Nucleus accumbens (tissue), 56 donors: ENCODE measurements around the gene LYPD5.
"Not testable (repeated sequence)": the region's sequence is repeated elsewhere in the genome, so short reads cannot be mapped to it uniquely, and the experiment has no call there.

ENCODE experiments used
- DNase-seq, 56 donors: peaks; one replicate each; lab custom pipeline; 2025; lab: John Stamatoyannopoulos, UW

LYPD5 gene

DNA sequence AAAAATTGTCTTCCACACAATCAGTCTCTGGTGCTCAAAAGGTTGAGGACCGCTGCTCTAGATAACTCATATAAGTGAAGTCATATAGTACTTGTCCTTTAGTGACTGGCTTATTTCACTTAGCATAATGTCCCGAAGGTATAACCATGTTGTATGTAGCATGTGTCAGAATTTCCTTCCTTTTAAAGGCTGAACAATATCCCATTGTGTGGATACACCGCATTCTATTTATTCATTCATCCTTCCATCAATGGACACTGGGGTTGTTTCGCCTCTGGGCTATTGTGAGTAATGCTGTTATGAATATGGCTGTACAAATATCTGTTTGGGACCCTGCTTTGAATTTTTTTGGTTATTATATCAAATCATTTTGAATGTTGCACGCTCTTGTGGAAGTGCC is 4.6 kb upstream of the LYPD5 start:
- no peak for DNase-seq

GRCh38 chr19:43806401-43806800 is 4.2 kb upstream of the LYPD5 start:
- DNase-seq, result not testable (repeated sequence)

DNA sequence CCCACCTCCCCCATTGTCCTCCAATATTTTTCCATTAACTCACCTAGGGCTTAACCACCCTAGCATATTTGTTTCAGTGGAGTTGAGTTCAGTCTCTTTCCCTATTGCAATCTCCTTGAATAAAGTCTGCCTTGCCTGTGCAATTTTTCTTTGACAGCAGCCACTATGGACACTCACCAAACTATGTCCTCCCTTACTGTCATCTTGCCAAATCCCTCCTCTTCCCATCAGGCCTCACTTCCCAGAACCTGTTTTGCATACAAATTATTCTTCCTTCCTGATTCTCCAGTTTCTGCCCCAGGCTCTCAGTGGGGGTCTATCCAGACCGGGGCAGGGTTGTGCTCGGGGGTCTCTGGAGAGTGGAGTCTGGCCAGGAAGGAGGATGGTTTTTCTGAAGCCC is 2.2 kb upstream of the LYPD5 start:
- peak in 5 of 56 donors; percentile 6 to 17 (median 14) for DNase-seq

GRCh38 chr19:43799502-43800142 is 2.6 kb downstream of the LYPD5 start:
- DNase-seq, result no peak

DNA sequence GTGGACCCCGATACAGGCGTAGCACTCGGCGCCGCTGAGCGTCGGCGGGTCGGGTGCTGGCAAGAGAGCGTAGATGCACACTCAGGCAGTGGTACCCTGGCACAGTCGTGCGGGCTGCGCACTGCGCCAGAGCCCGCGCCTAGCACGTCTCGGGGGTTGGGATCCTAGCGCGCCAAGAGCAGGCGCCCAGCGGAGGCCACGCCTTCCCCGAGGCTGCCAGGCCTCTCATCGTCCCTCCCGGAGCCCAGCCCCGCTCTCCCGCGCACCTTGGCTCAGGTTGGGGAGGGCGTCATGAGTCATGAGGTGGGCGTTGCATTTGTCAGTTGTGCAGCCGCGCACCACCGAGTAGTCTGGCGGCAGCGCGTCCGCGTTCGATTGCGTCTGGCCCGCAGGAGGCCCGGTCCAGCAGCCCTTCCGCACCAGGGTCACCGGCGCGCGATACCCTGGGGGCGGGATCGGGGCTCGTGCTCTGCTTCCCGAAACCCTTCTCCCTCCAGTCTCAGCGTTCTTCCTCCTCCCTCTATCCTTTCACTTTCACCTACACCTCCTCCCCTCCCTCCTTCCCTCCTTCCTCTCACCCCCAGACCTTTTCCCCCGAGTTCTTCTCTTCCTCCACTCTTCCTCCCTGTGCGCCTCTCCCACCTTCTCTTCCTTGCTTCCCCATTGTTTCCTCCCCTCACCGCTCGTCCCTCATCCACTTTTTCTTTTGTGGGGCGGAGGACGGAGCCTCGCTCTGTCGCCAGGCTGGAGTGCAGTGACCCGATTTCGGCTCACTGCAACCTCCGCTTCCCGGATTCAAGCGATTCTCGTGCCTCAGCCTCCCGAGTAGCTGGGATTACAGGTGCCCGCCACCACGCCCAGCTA is 3.5 kb downstream of the LYPD5 start:
- peak in 42 of 56 donors; percentile 12 to 89 (median 58) for DNase-seq

DNA sequence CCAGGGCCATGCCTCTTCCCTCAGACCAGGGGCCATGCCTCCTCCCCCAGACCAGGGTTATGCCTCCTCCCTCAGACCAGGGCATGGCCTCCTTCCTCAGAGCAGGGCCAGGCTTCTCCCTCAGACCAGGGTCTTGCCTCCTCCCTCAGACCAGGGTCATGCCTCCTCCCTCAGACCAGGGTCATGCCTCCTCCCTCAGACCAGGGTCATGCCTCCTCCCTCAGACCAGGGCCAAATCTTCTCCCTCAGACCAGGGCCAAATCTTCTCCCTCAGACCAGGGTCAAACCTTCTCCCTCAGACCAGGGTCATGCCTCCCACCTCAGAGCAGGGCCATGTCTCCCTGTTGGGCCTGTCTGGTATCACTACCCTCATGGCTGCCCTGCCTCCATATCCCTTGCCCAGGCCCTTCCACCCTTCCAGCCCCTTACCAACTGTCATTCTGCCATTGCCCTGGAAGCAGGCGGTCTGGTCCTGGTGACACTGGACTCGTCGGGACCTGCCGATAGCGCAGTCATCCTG is 4.2 kb downstream of the LYPD5 start:
- no peak for DNase-seq

GRCh38 chr19:43797556-43797955 is 4.7 kb downstream of the LYPD5 start:
- no peak for DNase-seq

- DNase-seq, result peak in 5 of 56 donors; percentile 8 to 45 (median 27)
These were observed 5.1 kb downstream of the LYPD5 start for GRCh38 chr19:43797118-43797517.

GRCh38 chr19:43790587-43790986 is 11.7 kb downstream of the LYPD5 start:
- DNase-seq, result no peak

GRCh38 chr19:43789029-43789428 is 13.2 kb downstream of the LYPD5 start:
- DNase-seq, result no peak

GRCh38 chr19:43786665-43787064 is 15.6 kb downstream of the LYPD5 start:
- no peak for DNase-seq

- DNase-seq, result peak in 24 of 56 donors; percentile 4 to 33 (median 15)
These were observed 17.1 kb downstream of the LYPD5 start for GRCh38 chr19:43784981-43785808.

GRCh38 chr19:43784241-43784980 is 17.8 kb downstream of the LYPD5 start:
- DNase-seq, result no peak

- DNase-seq, result no peak
These were observed 18.6 kb downstream of the LYPD5 start for GRCh38 chr19:43783636-43784035.

GRCh38 chr19:43782689-43783231 is 19.5 kb downstream of the LYPD5 start:
- DNase-seq, result no peak

GRCh38 chr19:43782311-43782660 is 20.0 kb downstream of the LYPD5 start:
- DNase-seq, result no peak

- DNase-seq, result no peak
These were observed 20.5 kb downstream of the LYPD5 start for GRCh38 chr19:43781630-43782310.

DNA sequence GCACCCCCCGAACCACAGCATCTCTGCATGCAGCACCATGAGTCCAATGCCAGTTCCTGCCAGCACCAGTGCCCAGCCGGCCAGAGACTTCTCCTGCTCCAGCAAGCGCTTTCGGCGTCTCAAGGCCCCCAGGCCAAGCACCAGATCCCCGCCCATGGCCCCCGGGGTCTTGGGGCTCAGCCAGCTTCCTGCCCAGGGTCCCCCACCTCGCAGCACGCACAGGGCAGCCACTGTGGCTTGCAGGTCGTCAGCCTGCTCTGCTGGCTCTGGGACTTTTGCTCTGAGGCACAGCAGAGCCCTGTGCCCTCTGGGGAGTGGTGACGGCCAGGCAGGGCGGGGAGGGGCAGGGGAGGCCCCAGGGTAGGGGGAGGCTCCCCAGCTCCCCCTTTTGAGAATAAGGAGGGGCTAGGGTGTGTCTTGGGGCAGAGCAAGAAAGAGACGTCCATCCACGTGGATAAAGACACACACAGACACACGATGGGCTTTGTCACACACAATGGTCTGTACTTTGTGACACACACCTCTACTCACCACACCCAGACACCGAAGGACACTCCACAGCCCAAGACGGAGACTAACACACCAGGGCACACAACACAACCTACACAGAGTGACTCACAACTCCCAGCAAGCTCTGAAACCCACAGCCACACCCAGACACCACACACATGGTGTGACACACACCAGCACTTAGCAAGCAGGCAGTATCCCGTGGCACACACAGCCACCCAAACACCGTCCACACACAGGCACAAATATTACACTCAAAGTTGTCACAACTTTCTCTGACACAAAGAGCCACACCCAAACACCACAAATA is 21.3 kb downstream of the LYPD5 start, which contains the start of gene KCNN4:
Gene KCNN4, minus strand, starts transcription at position 268 of the 820 bp plus-strand sequence. Its CDS starts 112 bp downstream, at position 156.
- peak in 4 of 56 donors; percentile 11 to 21 (median 14) for DNase-seq
